GM19328 (cell line): Measurements from ENCODE around the gene MSI2.

Source experiments
- ATAC-seq: cut with Tn5 transposase; IDR thresholded peaks from one replicate; pipeline ENCODE4 v1.9.1; 2021; ENCODE audit warnings: mild to moderate bottlenecking, moderate library complexity; ENCODE audit not compliant: unreplicated experiment

The MSI2 gene

DNA sequence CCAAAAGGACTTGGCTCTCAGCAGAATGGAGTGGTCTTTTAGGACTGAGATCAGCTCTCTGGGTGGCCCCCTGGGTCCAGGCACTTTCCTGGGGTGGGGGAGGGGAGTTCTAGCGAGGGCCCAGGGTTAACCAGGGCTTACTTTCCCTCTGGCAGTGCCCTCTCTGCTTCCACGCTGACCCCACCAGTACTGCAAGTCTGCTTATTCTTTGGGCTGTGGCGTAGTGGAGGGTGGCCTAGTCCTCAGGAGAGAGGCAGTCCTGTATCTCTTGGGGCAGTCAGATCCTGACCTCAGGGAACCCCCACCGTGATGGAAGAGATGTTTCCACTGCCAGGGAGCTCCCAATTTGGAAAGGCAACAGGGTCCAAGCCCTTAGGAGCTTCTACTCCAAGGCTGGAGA is 409.4 kb downstream of the MSI2 start:
- ATAC-seq, result no peak

- no peak for ATAC-seq
Measured at GRCh38 chr17:57666201-57666870, 410.0 kb downstream of the MSI2 start.

- ATAC-seq, result no peak
Measured at GRCh38 chr17:57666946-57667345, 410.6 kb downstream of the MSI2 start.

DNA sequence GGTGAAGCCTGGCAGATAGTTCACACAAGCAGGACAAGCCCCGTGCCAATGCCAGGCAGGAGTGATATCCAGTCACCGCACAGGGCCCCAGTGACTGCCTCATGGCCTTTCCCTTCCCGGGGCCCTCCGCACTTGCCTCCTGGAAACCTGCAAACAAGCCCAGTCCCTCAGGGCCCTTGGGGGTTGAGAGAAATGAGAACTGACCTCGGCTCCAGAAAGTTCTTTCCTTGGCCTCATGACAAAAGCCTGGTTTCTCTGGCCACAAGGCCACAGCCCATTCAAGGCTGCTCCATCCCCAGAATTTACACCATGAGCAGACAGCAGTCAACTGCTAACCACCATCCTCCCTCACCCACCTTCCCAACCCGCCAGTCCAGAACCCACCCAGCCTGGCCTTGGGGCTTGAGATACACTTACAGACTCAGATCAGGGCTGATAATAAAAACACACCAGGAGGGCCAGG is 411.2 kb downstream of the MSI2 start:
- ATAC-seq, result no peak

GRCh38 chr17:57668332-57668731 is 412.0 kb downstream of the MSI2 start:
- no peak for ATAC-seq

DNA sequence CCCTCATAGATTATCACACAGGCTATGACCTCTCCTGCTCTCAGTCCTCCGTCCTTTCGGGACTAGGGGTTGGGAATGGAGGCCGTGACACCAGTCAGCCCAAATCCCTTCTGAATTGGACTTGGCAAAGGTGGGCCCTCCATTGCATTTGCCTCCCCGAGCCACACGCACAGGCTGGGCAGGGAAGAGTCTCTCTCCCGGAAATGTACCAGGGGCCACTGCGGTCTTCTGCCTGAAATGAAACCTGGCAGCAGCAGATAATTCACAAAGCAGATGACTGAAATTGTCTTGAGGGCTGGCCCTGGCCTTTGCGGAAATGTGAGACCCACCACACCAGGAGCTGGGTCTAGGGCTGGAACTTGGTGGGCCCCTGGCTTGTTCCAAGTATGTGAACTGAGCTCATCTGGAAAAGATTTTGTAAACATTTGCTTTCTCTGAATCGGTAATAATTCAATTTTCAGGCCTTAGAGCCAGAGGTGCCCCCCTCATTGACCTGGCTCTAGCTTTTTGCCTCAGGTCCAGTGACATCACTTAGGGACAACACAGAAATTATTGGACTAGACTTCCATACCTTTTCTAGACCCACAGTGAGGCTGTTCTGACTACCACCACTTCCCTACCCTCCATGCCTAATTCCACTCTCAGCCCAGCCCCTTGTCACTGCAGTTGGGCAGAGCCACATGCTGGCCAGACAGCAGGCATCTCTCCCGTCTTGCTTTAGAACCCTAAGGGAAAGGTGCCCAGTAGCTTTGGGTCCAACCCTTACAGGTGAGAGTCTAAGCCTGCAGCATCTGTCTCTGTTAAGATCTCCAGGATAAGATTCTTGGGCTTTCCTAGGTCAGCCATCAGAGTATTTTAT is 413.6 kb downstream of the MSI2 start:
- ATAC-seq, result no peak

GRCh38 chr17:57670769-57671569 is 414.6 kb downstream of the MSI2 start:
- no peak for ATAC-seq

DNA sequence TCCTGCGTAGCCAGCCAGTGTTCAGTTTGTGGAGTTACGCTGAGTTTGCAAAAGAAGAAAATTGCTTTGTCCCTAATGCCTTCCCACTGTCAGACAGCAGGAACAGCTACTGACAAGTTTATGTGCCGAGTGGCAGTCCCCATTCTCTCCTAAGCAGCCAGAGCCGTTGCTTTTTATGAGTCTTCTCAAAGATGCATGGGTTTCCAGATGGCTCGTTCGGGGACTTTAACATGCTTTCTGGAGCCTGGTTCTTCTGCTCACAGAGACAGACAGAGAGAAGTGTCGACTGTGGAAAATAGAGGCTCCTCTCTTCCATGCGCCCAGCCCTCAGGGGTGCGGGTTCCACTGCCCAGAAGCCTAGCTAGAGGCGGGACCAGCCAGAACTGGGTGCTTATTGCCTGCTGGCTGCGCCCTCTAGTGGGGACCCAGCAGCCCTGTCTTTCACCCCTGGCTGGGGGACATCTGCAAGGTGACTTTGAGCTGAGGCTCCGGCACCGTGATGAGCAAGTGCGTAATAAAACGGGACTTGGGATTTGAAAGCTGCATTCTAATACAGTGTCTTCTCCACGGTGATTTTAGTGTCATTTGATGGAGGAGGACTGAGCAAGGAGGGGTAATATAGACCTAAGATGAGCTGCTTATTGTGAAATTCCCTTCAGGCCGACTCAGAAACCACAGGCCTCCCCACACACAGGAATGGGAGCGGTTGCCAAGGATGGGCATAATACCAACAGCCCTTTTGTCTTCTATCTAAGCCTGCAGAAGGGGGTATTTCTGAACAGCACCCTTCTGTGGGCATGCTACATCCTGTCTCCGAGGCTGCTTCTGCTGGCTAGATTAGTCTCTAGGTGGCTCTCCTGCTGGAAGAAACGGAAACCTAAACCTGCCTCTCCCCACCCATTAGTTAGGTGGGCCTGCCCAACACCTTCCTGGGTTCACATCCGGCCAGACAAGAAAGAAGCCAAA is 415.6 kb downstream of the MSI2 start:
- no peak for ATAC-seq

DNA sequence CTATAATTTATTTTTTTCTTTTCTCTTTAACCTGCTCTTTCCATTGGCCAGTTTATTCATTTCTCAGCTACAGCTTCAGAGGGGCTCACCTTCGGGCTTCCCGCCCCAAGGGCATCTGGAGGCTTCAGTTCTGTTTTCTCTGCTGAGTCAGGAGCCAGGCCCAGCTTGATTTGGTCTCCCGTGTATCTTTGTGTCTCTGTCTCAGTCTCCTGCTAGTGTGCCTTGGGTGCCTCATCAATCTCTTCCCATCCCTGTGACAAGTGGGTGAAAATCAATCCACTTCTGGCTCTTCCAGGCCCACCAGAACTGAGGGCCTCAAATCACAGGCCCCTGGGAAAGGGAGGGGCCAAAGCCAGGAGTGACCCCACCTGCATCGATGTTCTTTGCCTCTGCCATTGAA is 416.6 kb downstream of the MSI2 start:
- no peak for ATAC-seq

GRCh38 chr17:57674894-57675293 is 418.6 kb downstream of the MSI2 start:
- ATAC-seq, result no peak

GRCh38 chr17:57675427-57676387 is 419.4 kb downstream of the MSI2 start:
- ATAC-seq, result no peak

GRCh38 chr17:57676543-57676942 is 420.2 kb downstream of the MSI2 start:
- ATAC-seq, result no peak

GRCh38 chr17:57677301-57677700 is 421.0 kb downstream of the MSI2 start:
- no peak for ATAC-seq

GRCh38 chr17:57677858-57678257 is 421.5 kb downstream of the MSI2 start:
- no peak for ATAC-seq

DNA sequence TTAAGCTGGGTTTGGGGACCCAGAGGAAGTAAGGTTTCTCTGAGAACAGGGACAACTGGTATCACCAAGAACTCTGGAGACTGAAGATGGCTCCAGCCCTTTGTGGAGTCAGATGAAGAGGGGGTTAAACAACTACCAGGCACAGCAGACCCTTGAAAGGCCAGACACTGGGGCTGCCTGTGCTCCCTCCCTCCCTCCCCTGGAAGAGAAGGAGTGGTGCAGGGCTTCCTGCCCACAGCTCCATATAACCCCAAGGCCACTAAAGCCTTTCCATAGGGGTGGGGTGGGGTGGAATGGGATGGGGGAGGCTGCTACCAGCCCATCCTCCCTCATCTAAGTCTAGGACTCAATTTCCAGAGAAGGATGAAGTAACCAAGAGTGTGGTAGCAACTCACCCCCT is 422.1 kb downstream of the MSI2 start:
- ATAC-seq, result no peak

- no peak for ATAC-seq
Measured at GRCh38 chr17:57679356-57679755, 423.0 kb downstream of the MSI2 start.

DNA sequence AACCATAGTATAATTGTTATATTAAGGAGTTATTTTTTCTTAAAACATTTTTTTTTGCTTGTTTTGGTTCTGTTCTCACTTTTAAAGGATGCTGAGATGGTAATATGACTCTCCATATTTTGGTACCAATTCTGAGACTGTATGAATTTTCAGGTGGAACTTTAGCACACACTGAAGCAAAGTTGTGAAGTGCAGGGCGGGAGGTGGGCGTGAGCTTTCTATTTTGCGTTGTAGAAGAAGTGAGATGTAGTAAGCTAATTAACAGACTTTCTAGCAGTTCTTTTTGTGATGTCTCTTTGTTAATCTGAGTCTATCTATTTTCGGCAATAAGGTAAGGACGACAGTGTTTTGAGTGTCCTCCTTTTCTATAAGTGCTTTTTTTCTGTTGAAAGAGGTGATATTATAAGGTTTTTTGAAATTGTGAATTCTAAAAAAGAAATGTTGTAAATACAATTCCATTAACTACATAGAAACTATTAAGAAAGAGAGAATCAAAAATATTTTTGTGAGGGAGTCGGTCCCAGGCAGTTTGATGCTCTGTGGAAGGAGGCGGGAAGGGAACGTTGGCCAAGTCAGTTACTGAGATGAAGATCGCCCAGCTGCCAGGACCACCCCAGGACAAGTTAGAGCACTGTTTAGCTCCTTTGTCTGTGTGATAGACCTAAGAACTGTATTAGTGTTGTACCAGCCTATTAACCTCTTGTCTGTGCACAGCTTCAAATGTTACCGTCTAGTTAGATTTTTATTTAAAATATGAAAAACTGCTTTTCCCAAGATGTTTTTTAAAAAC is 423.8 kb downstream of the MSI2 start:
- ATAC-seq, result no peak

GRCh38 chr17:57682701-57683100 is 426.4 kb downstream of the MSI2 start:
- ATAC-seq, result no peak
